PC-9 (cell line): ENCODE results near the gene PRR7.
A peak's percentile ranks its signal among the peaks of the same experiment; 100 is the strongest.

ENCODE experiments used
- EZH2 ChIP-seq: fragments of 200-600 bp; sonication (generic); IDR thresholded peaks from 2 replicates; pipeline ENCODE4 v1.8.0; 2017; ENCODE audit warnings: antibody characterized with exemption, low read depth
- TF ChIP-seq, protein P1 (sequence below): fragments of 200-600 bp; sonication (generic); conservative IDR thresholded peaks from 2 replicates; pipeline ENCODE4 v1.6.1; 2017; ENCODE audit warnings: mixed run types, antibody characterized with exemption, mild to moderate bottlenecking, moderate library complexity

DNA sequence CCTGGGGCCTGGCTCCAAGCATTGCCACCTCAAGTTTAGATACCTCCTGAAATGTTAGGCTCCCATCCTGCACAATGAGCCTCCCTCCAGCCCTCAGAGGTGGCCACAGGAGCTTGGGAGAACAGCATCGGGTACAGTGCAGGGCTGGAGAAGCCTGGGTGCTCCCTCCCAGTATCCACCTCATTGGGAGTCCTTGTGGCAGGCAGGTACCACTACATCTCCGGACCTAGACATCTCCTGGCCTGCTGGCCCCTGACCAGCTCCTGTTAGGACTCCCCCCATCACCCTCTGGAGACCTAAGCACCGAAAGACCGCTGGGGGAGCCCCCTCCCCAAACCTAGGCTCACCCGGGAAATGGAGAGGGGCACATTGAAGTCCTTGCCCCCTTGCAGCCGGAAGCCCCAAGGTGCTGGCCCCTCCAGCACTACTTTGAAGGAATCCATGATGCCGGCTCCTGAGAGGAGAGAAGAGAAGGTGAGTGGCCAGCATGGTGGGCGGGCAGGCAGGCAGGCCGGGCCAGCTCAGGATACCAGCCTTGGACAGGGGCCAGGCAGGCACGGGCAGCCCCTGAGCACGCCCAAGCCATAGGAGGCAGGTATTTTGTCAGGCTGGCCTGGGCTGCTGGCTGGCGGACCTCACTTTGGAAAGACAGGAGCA is 49.6 kb downstream of the PRR7 start:
- TF ChIP-seq, protein P1, sequence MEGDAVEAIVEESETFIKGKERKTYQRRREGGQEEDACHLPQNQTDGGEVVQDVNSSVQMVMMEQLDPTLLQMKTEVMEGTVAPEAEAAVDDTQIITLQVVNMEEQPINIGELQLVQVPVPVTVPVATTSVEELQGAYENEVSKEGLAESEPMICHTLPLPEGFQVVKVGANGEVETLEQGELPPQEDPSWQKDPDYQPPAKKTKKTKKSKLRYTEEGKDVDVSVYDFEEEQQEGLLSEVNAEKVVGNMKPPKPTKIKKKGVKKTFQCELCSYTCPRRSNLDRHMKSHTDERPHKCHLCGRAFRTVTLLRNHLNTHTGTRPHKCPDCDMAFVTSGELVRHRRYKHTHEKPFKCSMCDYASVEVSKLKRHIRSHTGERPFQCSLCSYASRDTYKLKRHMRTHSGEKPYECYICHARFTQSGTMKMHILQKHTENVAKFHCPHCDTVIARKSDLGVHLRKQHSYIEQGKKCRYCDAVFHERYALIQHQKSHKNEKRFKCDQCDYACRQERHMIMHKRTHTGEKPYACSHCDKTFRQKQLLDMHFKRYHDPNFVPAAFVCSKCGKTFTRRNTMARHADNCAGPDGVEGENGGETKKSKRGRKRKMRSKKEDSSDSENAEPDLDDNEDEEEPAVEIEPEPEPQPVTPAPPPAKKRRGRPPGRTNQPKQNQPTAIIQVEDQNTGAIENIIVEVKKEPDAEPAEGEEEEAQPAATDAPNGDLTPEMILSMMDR: peak; percentile 64
- no peak for TF ChIP-seq EZH2
